ENCODE data around the gene SSH2. TPM values are rescaled to one million over a fixed set of nuclear protein-coding genes. Genes with fewer than 3 reads are reported as not detected.

SSH2 gene
- total and polyA plus RNA-seq, 4 donors: 7.5 to 14.1 (median 11.2) TPM

GRCh38 chr17:29753845-29754439 lies 176.1 kb downstream of the SSH2 start:
- H3K27me3 ChIP-seq (ENCODE audit: control insufficient read depth in 4 of 4, insufficient read depth in 4 of 4, low read length in 3 of 4): no peaks in the 10 kb centered on the region
- DNase-seq (ENCODE audit: low spot score): no peak
- no peak overlapping the region for H3K9ac ChIP-seq (ENCODE audit: low read depth in 1 of 2, low read length in 2 of 2)
- no peak overlapping the region for H3K27ac ChIP-seq (ENCODE audit: low read depth in 1 of 2, low read length in 2 of 2)
- no peaks in the 10 kb centered on the region for H3K9me3 ChIP-seq (ENCODE audit: control insufficient read depth in 4 of 4, low read length in 3 of 4)
- H3K36me3 ChIP-seq (ENCODE audit: control insufficient read depth in 4 of 4, insufficient read depth in 3 of 4, low read depth in 1 of 4, low read length in 3 of 4): no peaks in the 10 kb centered on the region
- WGBS: 93% methylated on average over 2 of the region's 2 CpGs
- TF ChIP-seq CTCF (IDR thresholded peaks at IDR 0.05; ENCODE audit: low read depth, low read length, missing input control) (no peak), RAD21 (IDR thresholded peaks at IDR 0.05) (no peak), EGR1 (IDR thresholded peaks at IDR 0.05; ENCODE audit: low read depth in 2 of 2) (no peak), HNF4G (IDR thresholded peaks at IDR 0.05) (no peak), YY1 (IDR thresholded peaks at IDR 0.05) (no peak), FOXA2 (IDR thresholded peaks at IDR 0.05) (no peak), SP1 (IDR thresholded peaks at IDR 0.05) (no peak), NR2F2 (IDR thresholded peaks at IDR 0.05) (no peak), JUND (IDR thresholded peaks at IDR 0.05) (no peak), FOXA1 (IDR thresholded peaks at IDR 0.05) (no peak), REST (IDR thresholded peaks at IDR 0.05) (no peak), HNF4A (conservative IDR thresholded peaks at IDR 0.05) (no peak), MAX (IDR thresholded peaks at IDR 0.05) (no peak), GABPA (IDR thresholded peaks at IDR 0.05 in 1 of 2, conservative IDR thresholded peaks at IDR 0.05 in 1 of 2) (no peak), TAF1 (conservative IDR thresholded peaks at IDR 0.05) (no peak), RXRA (IDR thresholded peaks at IDR 0.05) (no peak), ZBTB33 (IDR thresholded peaks at IDR 0.05) (no peak), ATF3 (IDR thresholded peaks at IDR 0.05) (no peak)
- no peak overlapping the region for H3K4me3 ChIP-seq (ENCODE audit: low read depth in 1 of 3, low read length in 3 of 3)
- peaks cover 0 to 3% (median 0%) of the 10 kb centered on the region in 4 donors for H3K4me1 ChIP-seq (ENCODE audit: control insufficient read depth in 4 of 4, insufficient read depth in 4 of 4, low read length in 3 of 4)
